Fibroblast of the aortic adventitia (primary cell): Measurements from ENCODE around the gene CNPPD1. TPM values are rescaled to one million over a fixed set of nuclear protein-coding genes. Genes with fewer than 3 reads are reported as not detected.

ENCODE experiments used
- DNase-seq: peaks from one replicate; pipeline ENCODE4 v3.0.0-alpha.2; 2010; ENCODE audit warnings: low read depth
- H3K4me3 ChIP-seq: 2 replicates; pipeline ENCODE4 v1.5.1; 2011; ENCODE audit warnings: low read depth, mild to moderate bottlenecking, control low read depth, low read length, moderate library complexity
- total RNA-seq: library from RNA; depleted of rRNA; stranded (reverse); fragments of >200 nt; gene quantifications from 2 replicates; pipeline ENCODE4 v1.2.3, GENCODE V29; 2012; ENCODE audit warnings: low replicate concordance
- TF ChIP-seq, protein P1 (sequence below): IDR thresholded peaks from 2 replicates; pipeline ENCODE4 v1.5.1; 2011; ENCODE audit warnings: mild to moderate bottlenecking, low read length, control low read depth, inconsistent platforms; ENCODE audit not compliant: insufficient read depth

Gene CNPPD1
- total RNA-seq: 25.7 and 41.9 TPM in 2 replicates

DNA sequence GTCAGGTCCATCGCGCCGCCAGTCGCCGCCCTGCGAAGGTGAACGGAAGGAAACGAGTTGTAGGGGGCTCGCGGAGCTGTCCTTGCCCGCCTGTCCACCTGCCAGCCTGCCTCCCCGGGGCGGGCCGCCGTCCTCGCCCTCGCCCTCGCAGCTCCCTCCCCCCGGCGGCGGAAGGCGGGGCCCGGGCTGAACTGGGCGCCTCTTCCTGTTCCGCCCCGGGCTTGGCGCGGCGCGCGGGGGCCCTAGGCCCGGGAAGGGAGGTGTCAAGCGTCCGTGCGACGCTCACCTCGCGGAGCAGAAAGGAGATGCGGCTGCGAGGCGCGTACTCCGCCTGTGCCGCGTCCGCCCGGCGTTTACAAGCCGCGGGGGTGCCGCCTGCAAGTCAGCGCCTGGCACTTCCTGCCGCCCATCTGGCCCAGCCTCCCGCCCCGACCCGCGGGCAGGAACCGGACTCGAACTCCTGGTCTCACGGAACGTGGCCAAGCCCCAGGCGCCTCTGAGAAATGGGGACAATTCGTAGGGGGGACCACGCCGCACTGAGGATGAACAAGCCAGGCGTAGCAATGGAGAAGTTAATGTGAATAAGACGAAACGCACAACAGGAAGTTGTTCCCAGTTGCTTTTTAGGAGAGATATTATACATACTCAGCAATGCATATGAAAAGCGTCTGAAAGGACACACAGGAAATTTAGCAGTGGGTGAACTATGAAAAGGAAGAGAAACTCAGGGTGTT is at the start of gene CNPPD1:
Gene CNPPD1, minus strand, starts transcription at position 108 of the 734 bp plus-strand sequence. Its CDS starts 97 bp downstream, at position 11.
- peak within 1 kb of the TSS; percentile 95 for H3K4me3 ChIP-seq
- DNase-seq: peak; percentile 69
- TF ChIP-seq, protein P1, sequence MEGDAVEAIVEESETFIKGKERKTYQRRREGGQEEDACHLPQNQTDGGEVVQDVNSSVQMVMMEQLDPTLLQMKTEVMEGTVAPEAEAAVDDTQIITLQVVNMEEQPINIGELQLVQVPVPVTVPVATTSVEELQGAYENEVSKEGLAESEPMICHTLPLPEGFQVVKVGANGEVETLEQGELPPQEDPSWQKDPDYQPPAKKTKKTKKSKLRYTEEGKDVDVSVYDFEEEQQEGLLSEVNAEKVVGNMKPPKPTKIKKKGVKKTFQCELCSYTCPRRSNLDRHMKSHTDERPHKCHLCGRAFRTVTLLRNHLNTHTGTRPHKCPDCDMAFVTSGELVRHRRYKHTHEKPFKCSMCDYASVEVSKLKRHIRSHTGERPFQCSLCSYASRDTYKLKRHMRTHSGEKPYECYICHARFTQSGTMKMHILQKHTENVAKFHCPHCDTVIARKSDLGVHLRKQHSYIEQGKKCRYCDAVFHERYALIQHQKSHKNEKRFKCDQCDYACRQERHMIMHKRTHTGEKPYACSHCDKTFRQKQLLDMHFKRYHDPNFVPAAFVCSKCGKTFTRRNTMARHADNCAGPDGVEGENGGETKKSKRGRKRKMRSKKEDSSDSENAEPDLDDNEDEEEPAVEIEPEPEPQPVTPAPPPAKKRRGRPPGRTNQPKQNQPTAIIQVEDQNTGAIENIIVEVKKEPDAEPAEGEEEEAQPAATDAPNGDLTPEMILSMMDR: no peak

- TF ChIP-seq, protein P1: no peak
- H3K4me3 ChIP-seq: no peak overlapping the region
- no peak for DNase-seq
These were observed 48.6 kb upstream of the CNPPD1 start for GRCh38 chr2:219225350-219225749.

DNA sequence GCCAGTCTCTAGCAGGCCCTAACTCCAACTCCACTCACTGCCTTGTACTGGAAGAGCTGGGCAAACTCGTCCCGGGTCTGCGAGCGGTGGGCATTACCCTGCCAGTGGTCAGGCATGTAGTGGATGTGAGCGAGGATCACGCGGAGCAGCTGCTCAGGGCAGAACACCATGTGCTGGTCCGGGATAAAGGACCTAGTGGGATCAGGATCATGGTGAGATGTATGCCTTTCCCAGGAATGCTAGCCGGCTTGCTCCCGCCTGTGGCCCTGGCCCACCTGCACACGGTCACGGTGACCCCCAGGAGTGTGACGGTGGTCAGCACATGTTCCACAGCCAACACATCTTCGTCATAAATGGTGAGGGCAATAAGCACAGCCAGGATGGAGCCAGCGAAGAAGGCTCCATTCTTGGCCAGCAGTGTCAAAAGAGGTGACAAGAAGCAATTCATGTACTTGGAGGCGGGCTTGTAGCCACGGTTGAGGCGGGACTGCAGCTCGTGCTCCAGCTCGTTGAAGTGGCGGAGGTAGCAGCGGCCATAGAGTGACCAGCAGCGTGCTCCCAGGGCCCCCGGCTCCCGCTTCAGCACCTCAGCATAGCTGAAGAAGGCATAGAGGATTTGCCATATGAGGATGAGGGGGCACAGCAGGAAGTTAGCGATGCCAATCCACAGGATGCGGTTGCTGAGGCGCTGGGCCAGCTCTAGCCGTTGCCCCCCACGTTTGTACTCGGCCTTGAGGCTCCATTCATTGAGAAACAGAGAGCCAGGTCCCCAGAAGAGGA is 47.3 kb upstream of the CNPPD1 start:
- no peak for DNase-seq
- TF ChIP-seq, protein P1: no peak

DNA sequence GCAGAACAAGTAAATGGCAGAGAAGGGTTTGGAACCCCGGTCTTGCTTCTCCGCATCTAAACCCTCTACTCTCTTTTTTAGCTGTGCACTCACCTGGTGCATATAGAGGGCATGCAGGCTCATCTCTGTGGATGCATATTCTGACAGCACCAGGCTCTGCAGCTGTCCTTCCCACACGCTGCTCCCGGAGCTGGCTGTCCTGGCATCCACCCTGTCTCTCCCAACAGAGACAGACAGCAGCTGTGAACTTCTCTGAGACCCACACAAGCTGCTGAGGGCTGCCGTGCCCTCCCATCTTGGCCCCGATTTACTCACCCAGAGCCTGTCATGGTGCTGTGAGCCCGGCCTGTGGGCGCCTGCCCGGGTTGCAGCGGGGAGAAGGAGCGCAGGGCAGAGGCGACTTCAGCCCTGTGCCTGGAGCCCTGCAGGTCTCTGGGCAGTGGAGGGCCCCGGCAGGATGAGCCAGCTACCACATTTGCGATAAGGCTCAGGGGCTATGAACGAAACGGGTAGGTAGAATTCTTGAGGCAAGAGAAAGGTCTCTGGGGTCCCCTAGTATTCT is 45.3 kb upstream of the CNPPD1 start:
- no peak overlapping the region for H3K4me3 ChIP-seq
- TF ChIP-seq, protein P1: no peak
- DNase-seq: no peak

More for the DNA sequence above, 47.3 kb upstream of the CNPPD1 start:
- no peak overlapping the region for H3K4me3 ChIP-seq

DNA sequence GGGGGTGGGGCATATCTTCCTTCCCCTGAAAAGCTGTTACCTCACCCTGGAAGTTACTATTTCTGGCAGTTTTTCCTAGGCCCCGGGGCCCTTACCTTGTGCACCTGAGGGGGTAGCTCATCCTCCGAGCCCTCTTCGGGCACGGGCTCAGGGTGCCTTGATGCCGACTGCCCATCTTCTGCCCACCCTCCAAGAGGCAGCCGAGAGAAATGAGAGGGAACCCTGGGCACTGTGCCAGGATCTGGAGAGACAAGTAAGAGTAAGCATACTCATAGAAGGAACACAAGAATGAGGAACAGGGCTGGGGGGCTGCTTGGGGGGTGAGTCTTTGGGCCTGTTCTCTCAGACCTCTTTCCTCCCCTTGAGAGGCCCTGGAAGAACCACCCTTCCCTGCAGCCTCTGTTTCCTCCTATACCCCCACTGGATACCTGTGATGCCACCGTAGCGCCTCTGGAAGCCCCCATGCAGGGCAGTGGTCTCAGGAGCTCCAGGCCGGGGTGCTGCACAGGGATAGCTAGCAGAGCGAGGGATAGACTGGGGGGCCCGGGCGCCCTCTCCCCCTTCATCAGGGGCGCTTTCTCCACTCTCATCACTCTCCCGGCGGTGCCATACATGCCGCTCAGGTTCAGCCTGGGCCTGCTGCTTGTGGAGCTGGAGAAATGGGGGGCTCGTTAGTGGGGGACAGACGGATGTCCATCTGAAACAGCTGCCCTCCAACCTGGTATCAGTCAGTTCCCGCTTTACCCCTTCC is 44.1 kb upstream of the CNPPD1 start:
- TF ChIP-seq, protein P1: no peak
- DNase-seq: no peak
- no peak overlapping the region for H3K4me3 ChIP-seq

DNA sequence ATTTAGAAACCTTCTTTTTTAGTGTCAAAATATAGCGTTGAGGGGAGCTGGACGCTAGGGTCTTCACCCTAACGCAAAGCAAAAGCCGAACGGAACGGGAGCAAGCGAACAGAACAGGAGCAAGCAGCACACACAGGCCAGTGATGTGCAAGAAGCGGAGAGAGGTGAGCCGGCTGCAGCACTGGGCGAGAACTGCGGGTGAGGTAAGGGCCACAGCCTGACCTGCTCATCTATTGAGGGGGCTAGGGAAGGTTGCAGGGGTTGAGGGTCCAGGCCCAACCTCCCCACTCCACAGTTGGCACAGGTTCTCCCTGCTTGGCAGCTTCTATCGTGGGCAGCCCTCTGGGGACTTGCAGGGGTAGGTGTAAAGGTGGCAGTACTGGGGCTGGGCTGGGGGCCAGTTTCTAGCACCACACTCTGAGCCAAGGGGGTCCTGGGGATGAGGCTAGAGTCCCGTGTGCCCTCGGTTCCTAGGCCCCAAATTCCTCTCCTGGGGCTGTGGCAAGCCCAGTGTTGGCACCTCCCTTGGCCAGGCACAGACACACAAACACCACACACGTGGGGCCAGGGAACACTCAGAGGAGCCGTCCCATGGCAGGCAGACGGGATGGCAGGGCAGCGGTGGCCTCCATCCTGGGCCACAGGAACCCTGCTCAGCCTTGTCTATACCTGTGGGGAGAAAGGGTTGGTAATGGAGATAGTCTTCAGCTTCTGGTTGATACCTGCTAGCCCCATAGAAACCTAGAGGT is 43.2 kb upstream of the CNPPD1 start:
- H3K4me3 ChIP-seq: no peak overlapping the region

More for the DNA sequence above, 43.2 kb upstream of the CNPPD1 start:
- TF ChIP-seq, protein P1: no peak
- no peak for DNase-seq
